Measurements from ENCODE around the gene DLK2. TPM values are rescaled to one million over a fixed set of nuclear protein-coding genes. Genes with fewer than 3 reads are reported as not detected.

Gene DLK2
- total RNA-seq, 1 donor from 2014 or later = not detected

GRCh38 chr6:43497689-43498088, 42.3 kb upstream of the DLK2 start:
- DNase-seq (ENCODE audit: low read depth) = no peak
- Histone ChIP-seq H3K27me3 (ENCODE audit: control insufficient read depth, insufficient read depth, low read length) (no peaks in the 10 kb centered on the region), H3K4me3 (ENCODE audit: low read depth, low read length) (no peak overlapping the region), H3K36me3 (ENCODE audit: control insufficient read depth, insufficient read depth, low read length) (peaks cover 1% of the 10 kb centered on the region)
- TF ChIP-seq CTCF (IDR thresholded peaks at IDR 0.05; ENCODE audit: insufficient read depth, low read length, poor library complexity, severe bottlenecking) = no peak

- no peak for TF ChIP-seq CTCF (IDR thresholded peaks at IDR 0.05; ENCODE audit: insufficient read depth, low read length, poor library complexity, severe bottlenecking)
- peaks cover 1% of the 10 kb centered on the region for H3K36me3 ChIP-seq (ENCODE audit: control insufficient read depth, insufficient read depth, low read length)
- no peaks in the 10 kb centered on the region for H3K27me3 ChIP-seq (ENCODE audit: control insufficient read depth, insufficient read depth, low read length)
- DNase-seq (ENCODE audit: low read depth) = no peak
- H3K4me3 ChIP-seq (ENCODE audit: low read depth, low read length) = no peak overlapping the region
These were observed 41.7 kb upstream of the DLK2 start for GRCh38 chr6:43497129-43497396.

GRCh38 chr6:43496370-43497128, 41.2 kb upstream of the DLK2 start:
- peak; percentile 75 for TF ChIP-seq CTCF (IDR thresholded peaks at IDR 0.05; ENCODE audit: insufficient read depth, low read length, poor library complexity, severe bottlenecking)
- no peak for DNase-seq (ENCODE audit: low read depth)
- Histone ChIP-seq H3K4me3 (ENCODE audit: low read depth, low read length) (no peak overlapping the region), H3K27me3 (ENCODE audit: control insufficient read depth, insufficient read depth, low read length) (no peaks in the 10 kb centered on the region), H3K36me3 (ENCODE audit: control insufficient read depth, insufficient read depth, low read length) (peaks cover 1% of the 10 kb centered on the region)

GRCh38 chr6:43495409-43495941, 40.1 kb upstream of the DLK2 start:
- no peaks in the 10 kb centered on the region for H3K36me3 ChIP-seq (ENCODE audit: control insufficient read depth, insufficient read depth, low read length)
- TF ChIP-seq CTCF (IDR thresholded peaks at IDR 0.05; ENCODE audit: insufficient read depth, low read length, poor library complexity, severe bottlenecking) = peak; percentile 19
- H3K27me3 ChIP-seq (ENCODE audit: control insufficient read depth, insufficient read depth, low read length) = no peaks in the 10 kb centered on the region
- no peak overlapping the region for H3K4me3 ChIP-seq (ENCODE audit: low read depth, low read length)
- DNase-seq (ENCODE audit: low read depth) = no peak

GRCh38 chr6:43494766-43495165, 39.4 kb upstream of the DLK2 start:
- no peaks in the 10 kb centered on the region for H3K27me3 ChIP-seq (ENCODE audit: control insufficient read depth, insufficient read depth, low read length)
- no peak for TF ChIP-seq CTCF (IDR thresholded peaks at IDR 0.05; ENCODE audit: insufficient read depth, low read length, poor library complexity, severe bottlenecking)
- H3K36me3 ChIP-seq (ENCODE audit: control insufficient read depth, insufficient read depth, low read length) = no peaks in the 10 kb centered on the region
- no peak for DNase-seq (ENCODE audit: low read depth)
- H3K4me3 ChIP-seq (ENCODE audit: low read depth, low read length) = no peak overlapping the region

- no peaks in the 10 kb centered on the region for H3K27me3 ChIP-seq (ENCODE audit: control insufficient read depth, insufficient read depth, low read length)
- no peak for TF ChIP-seq CTCF (IDR thresholded peaks at IDR 0.05; ENCODE audit: insufficient read depth, low read length, poor library complexity, severe bottlenecking)
- no peak for DNase-seq (ENCODE audit: low read depth)
- no peaks in the 10 kb centered on the region for H3K36me3 ChIP-seq (ENCODE audit: control insufficient read depth, insufficient read depth, low read length)
- no peak overlapping the region for H3K4me3 ChIP-seq (ENCODE audit: low read depth, low read length)
These were observed 39.0 kb upstream of the DLK2 start for GRCh38 chr6:43494321-43494720.
